HG02798 (cell line): ENCODE measurements around the gene SPOP.
A peak's percentile ranks its signal among the peaks of the same experiment; 100 is the strongest.
"Not testable (repeated sequence)": the region's sequence is repeated elsewhere in the genome, so short reads cannot be mapped to it uniquely, and the experiment has no call there.

ENCODE experiments used
- ATAC-seq: cut with Tn5 transposase; IDR thresholded peaks from one replicate; pipeline ENCODE4 v1.9.1; 2021; ENCODE audit warnings: mild to moderate bottlenecking; ENCODE audit not compliant: unreplicated experiment, poor library complexity

SPOP gene

DNA sequence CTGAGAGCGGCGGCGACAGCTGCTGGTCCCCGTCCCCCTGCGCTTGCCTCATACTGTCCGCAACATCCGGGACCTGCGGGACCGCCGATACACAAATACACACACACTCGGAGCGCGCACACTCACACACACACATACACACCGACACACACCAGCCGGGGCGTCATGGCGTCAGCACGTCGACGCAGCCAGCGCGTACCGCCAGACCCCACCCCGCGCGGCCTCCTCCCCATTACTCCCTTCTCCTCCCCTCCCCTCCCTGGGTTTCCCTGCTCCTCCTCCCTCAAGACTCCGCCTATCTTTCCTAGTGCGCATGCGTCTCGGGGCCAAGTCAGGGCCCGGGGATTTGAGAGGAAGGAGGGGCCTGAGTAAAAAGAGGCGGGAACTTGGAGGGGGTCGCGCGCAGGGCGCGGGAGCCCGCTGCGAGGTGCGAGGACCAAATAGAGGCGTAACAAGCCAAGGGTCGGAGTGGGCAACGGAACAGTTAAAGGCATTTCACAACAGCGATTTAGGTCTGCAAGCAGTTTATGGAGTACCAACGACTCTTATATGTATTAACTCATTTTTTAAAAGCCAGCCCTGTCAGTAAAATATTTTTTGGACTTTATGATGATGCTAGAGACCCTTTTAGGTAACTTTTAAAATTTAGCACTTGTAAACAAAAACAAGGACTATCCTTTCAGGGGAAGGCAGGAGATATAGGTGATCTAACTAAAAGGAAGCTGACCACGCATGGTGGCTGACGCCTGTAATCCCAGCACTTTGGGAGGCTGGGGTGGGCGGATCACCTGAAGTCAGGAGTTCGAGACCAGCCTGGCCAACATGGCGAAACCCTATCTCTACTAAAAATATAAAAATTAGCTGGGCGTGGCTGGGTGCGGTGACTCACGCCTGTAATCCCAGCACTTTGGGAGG, at the start of gene SPOP:
TSS of gene SPOP (minus strand) at position 165 of the 915 bp plus-strand sequence. CDS start 55,287 bp downstream, outside the sequence.
- ATAC-seq = peak; percentile 91

DNA sequence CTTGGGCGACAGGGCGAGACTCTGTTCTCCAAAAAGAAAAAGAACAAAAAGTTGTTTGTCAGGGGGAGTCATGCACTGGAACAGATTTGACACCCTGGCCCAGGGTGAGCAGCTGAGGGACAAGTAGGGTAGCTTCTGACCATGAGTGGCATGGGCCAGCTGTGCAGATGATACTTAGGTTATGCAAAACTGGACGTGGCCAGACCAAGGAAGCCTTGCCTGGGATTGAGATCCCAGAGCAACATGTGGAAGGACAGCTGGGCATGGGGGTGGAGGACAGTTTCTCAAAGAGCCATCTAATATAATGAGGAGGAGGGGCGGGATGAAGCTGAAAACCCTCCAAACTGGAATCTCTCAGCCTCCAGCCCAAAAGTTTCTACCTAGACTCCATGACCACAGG, 49.5 kb upstream of the SPOP start:
- no peak for ATAC-seq

- no peak for ATAC-seq
Measured at GRCh38 chr17:49725452-49726130, 47.7 kb upstream of the SPOP start.

DNA sequence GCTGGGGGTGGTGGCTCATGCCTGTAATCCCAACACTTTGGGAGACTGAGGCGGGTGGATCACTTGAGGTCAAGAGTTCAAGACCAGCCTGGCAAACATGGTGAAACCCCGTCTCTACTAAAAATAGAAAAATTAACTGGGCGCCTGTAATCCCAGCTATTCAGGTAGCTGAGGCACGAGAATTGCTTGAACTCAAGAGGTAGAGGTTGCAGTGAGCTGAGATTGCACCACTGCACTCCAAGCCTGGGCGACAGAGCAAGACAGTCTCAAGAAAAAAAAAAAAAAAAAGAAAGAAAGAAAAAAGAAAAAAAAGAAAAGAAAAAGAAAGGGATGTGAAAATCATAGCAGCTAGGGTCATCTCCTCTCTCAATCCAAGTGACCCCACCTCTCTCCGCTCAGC, 46.7 kb upstream of the SPOP start:
- ATAC-seq = not testable (repeated sequence)

DNA sequence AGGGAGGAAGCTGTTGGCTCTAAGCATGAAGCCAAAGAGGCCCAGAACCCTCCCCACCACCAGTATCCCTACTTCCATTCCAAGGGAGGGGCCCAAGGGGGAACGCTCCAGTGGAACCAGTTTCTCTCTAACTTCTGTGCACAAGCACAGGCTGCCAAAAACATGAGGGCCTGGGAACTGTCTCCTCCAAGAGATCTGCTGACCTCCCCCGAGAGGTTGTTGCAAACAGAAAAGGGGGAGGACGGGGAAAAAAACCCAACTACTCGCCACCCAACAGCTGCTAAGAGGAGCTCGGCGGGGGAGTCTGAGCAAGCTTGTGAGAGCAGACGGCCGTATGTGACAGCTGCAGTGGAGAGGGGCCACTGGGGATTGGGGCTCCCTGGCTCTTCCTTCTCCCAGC, 45.5 kb upstream of the SPOP start:
- ATAC-seq = no peak

- no peak for ATAC-seq
Measured at GRCh38 chr17:49722066-49722465, 44.2 kb upstream of the SPOP start.

DNA sequence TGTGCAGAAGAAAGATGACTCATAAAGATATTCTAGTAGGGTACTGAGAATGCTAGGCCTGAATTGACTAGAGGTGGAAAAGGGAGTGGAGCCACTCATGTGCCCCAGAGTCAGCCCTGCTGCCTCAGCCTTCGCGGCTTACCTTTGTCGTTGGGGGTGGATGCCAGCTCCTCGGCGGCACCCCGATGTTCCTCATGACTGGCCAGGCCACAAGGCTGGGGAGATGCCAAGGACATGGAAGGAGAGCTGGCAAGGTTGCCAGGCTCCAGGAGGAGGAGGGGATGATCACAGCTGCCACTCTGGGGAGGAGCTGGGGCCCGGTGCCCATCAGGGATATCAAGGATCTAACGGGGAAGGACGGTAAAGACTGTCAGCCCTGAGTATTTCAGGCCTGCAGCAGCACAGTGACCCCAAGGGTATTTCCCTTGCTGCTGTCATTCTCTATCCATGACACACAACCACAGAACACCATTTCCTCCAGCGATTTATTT, 39.5 kb upstream of the SPOP start:
- no peak for ATAC-seq

GRCh38 chr17:49716668-49717364, 38.9 kb upstream of the SPOP start:
- no peak for ATAC-seq

- no peak for ATAC-seq
Measured at GRCh38 chr17:49715717-49716279, 37.9 kb upstream of the SPOP start.

DNA sequence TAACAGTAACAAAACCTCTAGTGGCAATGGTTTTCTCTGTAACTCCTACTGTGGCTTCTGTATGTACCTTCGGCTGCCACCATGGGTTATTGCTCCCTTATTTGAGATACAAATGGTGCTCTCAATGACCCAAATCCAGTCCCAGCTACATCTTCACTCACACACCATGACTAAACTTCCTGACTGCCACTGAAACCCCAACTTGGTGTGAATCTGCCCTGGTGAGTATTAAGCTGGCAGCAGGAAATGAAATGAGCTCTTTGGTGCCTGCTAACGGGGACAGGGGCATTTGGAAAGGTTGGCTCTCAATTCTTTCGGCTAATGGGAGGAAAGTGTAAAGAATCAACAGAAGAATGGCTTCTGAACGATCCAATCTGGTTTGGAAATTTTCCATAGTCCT, 37.3 kb upstream of the SPOP start:
- no peak for ATAC-seq

DNA sequence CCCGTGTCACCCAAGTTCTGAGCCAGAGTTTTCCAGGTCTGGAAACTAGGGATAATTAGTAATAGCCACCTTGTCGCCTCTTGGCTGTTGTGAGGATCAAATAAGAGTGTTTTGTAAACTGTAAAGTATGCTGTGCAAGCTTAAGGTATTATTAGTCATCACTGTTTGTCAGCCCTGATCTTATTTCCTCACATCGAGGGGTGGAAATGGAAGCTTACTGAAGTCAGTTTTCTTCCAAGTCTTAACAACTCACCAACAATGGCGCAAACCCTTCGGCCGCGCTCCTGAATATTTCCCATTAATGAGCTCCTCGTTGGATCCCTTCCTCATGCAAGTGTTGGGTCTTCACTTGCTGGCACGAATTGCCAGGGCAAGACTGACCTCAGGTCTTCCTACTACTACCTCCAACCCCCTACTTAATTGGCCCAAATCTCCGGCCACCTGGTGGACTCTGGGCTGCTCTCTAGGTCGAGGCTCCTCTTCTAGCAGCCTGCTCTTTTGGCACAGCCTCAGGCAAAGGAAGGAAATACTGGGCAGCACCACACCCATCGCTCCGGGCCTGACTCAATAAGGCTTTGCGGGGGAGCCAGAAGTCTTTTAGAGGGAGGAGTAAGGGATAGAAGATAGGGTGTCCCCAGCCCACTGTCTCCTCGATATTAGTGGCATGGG, 30.8 kb upstream of the SPOP start:
- ATAC-seq = no peak

- peak; percentile 95 for ATAC-seq
Measured at GRCh38 chr17:49707608-49708514, 30.0 kb upstream of the SPOP start, which contains the start of gene SLC35B1. TSS of gene SLC35B1 (minus strand) at chr17:49707964. CDS start at chr17:49707833, 131 bp downstream.

DNA sequence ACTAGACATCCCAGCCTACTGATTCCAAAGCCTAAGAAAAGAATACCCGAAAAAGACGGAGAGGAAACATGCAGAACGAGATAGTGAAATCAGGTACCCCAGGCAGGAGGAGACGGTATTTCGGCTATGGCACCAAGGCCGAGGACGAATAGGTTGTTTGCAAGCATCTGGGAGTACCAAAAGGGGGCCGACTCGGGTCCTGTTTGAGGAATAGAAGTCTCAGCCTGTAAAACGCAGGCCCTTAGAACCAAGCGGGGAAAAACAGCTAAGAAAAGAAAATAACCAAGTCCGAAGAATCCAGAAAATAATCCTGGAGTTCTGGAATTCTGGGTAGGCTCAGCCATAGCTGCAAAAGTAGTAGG, 29.3 kb upstream of the SPOP start:
- no peak for ATAC-seq

- ATAC-seq = no peak
Measured at GRCh38 chr17:49705254-49705653, 27.4 kb upstream of the SPOP start.

DNA sequence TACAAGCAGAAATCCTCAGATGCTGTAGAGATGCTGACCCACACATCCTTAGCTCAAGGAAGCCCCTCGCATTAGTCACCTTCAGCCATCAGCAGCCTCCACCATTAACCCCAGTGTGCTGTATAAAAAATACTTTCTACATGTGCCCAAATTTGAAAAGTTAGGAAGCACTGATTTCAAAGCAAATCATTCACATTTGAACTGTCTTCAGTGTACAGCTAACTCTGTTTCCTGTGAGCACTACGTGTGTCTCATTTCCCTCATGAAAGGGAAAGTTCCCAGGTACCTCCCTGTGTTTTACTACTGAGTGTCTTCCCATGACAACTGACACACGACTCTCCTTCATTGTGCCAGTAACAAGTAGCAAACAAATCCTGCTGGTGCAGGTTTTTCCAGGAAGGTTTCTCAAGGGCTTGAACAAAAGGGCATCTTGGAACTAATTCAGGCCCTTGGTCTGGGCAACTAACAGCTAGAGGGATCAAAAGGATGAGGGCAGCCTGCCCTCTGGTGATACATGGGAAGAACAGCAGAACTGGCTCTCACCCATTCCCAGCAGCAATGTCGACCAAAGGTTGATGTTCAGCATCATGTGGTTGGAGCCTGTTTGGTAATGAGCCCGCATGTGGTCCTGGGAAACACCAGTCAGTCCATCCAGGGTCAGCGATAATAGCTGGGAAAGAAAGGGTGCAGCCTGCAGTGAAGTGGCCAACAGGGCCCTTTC, 25.8 kb upstream of the SPOP start:
- ATAC-seq = no peak

- no peak for ATAC-seq
Measured at GRCh38 chr17:49700960-49701359, 23.1 kb upstream of the SPOP start.

GRCh38 chr17:49699966-49700575, 22.2 kb upstream of the SPOP start:
- no peak for ATAC-seq

GRCh38 chr17:49698005-49698404, 20.1 kb upstream of the SPOP start:
- no peak for ATAC-seq
